A549 (cell line): ENCODE measurements around the gene PPP1R1A.

Source experiments
- CHD4 ChIP-seq: fragments of 200-600 bp; sonication (generic); IDR thresholded peaks from 2 replicates; pipeline ENCODE4 v1.6.1; 2016; ENCODE audit warnings: antibody characterized with exemption, mild to moderate bottlenecking, borderline replicate concordance
- CTCF ChIP-seq: fragments of >200 bp; sonication (Bioruptor Twin); formaldehyde crosslinking; IDR thresholded peaks from 3 replicates; pipeline ENCODE4 v1.5.1; 2016
- EHMT2 ChIP-seq: fragments of 200-600 bp; sonication (generic); IDR thresholded peaks from 2 replicates; pipeline ENCODE4 v1.6.1; 2016; ENCODE audit warnings: antibody characterized with exemption, low read depth, mild to moderate bottlenecking, moderate library complexity
- EP300 ChIP-seq, 2 experiments: fragments of >200 bp; sonication (Bioruptor Twin); formaldehyde crosslinking; IDR thresholded peaks; 2 replicates in 1 of 2; 3 replicates in 1 of 2; pipeline ENCODE4 v1.6.1; 2016 to 2017
- JUN ChIP-seq, 2 experiments: fragments of >200 bp; sonication (Bioruptor Twin); formaldehyde crosslinking; IDR thresholded peaks; 2 replicates in 1 of 2; 3 replicates in 1 of 2; pipeline ENCODE4 v1.6.1; 2016 to 2017
- JUNB ChIP-seq: fragments of >200 bp; sonication (Bioruptor Twin); formaldehyde crosslinking; IDR thresholded peaks from 2 replicates; pipeline ENCODE4 v1.6.1; 2016
- KDM1A ChIP-seq: fragments of 200-600 bp; sonication (generic); IDR thresholded peaks from 2 replicates; pipeline ENCODE4 v1.6.1; 2016; ENCODE audit warnings: low read depth, mild to moderate bottlenecking
- MAX ChIP-seq: IDR thresholded peaks from 2 replicates; pipeline ENCODE4 v1.6.1; 2012
- RAD21 ChIP-seq, 2 experiments: fragments of >200 bp in 1 of 2; sonication (Bioruptor Twin) in 1 of 2; formaldehyde crosslinking in 1 of 2; IDR thresholded peaks in 1 of 2; conservative IDR thresholded peaks in 1 of 2; 2 replicates in 1 of 2; 3 replicates in 1 of 2; pipeline ENCODE4 v1.6.1; 2012 to 2018; ENCODE audit warnings: inconsistent platforms in 1 of 2
- REST ChIP-seq: fragments of 200-600 bp; sonication (generic); IDR thresholded peaks from 2 replicates; pipeline ENCODE4 v1.6.1; 2016; ENCODE audit warnings: antibody characterized with exemption, mild to moderate bottlenecking, moderate library complexity
- TP53 ChIP-seq: fragments of 250-450 bp; sonication (Bioruptor Pico); IDR thresholded peaks from 2 replicates; pipeline ENCODE4 v1.5.0; 2021; ENCODE audit warnings: mild to moderate bottlenecking, moderate library complexity

- TF ChIP-seq CTCF (no peak), KDM1A (no peak), REST (no peak), RAD21 (conservative IDR thresholded peaks at IDR 0.05 in 1 of 2, IDR thresholded peaks at IDR 0.05 in 1 of 2) (no peak), JUN (IDR thresholded peaks at IDR 0.05) (no peak), EP300 (IDR thresholded peaks at IDR 0.05) (no peak), JUNB (no peak), TP53 (no peak), MAX (no peak), CHD4 (no peak), EHMT2 (no peak)
Measured at GRCh38 chr12:54634795-54635194, 46.3 kb upstream of the PPP1R1A start, which contains the start of gene LACRT.
